NCI-H345 treated with DMSO at 0.1 percent for 48 hours (cell line): Measurements from ENCODE around the gene MAST3.

ENCODE experiments used
- DNase-seq: peaks from one replicate; lab custom pipeline; 2025; ENCODE audit not compliant: unreplicated experiment; lab: John Stamatoyannopoulos, UW

Gene MAST3

GRCh38 chr19:18131841-18132596, 34.4 kb downstream of the MAST3 start:
- no peak for DNase-seq

DNA sequence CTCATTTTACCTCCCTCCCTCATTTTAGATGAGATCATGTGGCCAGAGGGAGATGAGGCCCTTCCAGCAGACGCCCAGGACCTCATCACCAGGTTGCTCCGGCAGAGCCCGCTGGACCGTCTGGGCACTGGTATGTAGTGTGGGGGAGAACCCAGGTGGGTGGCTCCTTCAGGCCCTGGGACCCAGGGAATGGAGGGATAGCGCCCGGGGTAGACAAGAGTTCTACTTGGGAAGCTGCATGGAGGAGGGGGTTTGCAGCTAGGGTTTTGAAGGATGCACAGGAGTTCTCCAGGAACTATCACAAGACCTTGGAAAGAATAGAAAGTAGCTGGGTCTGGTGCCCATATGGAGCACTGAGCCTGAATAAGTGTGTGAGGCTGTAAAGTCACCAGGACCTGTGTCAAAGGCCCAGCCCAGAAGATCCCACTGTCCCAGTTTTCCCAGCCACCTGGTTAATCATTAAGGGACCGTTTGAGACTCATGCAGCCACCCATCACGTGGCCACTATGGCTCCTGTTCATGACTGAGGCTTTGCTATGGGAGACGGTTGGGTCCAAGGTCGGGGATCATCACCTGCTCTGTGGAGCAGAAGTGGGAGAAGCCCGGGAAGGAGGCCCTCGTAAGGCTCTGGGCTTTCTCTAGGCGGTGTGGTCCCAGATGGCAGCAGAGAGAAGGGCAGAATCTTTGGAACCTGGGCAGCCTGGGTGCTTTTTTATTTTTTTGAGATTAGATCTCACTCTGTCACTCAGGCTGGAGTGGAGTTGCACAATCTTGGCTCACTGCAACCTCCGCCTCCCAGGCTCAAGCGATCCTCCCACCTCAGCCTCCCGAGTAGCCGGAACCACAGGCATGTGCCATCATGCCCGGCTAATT, 38.4 kb downstream of the MAST3 start:
- no peak for DNase-seq

DNA sequence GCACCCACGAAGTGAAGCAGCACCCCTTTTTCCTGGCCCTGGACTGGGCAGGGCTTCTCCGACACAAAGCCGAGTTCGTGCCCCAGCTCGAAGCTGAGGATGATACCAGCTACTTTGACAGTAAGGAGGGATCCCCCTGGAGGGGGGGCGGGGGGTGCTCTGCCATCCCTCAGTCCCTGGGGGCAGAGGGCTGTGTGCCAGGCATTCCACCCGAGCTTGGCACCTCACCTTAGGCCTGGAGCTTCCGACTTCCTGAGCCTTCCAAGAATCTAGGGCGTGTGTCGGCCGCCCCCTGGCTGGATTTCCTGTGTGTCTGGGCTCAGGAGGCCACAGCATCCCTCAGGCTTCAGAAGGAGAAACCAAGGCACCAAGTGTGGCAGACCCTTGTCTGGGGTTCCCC, 39.7 kb downstream of the MAST3 start:
- no peak for DNase-seq

GRCh38 chr19:18137657-18138339, 40.2 kb downstream of the MAST3 start:
- no peak for DNase-seq

DNA sequence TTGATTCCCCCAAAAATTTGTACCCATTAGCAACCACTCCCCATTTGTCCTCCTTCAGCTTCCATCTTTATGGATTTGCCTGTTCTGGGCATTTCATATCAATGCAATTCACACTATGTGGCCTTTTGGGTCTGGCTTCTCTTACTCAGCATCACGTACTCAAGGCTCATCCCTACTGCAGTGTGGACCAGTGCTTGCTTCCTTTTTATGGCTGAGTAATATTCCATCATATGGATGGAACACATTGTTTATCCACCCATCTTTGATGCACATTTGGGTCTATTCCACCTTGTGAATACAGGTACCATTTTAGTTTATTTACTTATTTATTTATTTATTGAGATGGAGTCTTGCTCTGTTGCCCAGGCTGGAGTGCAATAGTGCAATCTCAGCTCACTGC, 42.9 kb downstream of the MAST3 start:
- no peak for DNase-seq

DNA sequence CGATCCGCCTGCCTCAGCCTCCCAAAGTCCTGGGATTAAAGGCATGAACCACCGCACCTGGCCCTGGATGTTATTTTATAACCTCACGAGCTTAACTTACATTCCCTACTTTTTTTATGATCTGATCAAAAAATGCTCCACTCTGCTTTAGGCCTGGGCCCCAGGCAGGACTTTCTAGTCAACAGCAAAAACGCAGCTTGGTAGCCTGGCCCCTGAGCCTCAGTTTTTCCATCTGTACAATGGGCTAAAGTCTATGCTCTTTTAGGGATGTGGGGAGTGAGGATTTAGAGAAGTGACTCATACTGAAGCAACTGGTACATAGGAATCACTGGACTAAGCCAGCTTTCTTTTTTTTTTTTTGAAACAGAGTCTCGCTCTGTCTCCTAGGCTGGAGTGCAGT, 43.5 kb downstream of the MAST3 start:
- no peak for DNase-seq

DNA sequence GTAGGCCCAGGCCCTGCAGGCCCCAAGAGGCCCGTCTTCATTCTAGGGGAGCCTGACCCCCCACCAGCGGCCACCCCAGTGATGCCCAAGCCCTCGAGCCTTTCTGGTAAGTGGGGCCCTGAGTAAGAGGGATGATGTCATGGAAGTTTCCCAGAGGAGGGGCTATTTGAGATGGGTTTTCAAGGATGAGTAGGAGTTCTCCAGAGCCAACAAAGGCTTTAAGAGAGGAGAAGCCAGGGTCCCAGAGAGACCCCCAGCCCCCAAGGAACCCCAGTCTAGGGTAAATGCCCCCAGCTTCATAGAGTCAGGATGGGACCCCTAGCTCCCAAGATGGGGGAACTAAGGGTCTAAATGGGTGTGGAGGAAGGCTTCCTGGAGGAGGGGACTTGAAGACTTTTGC, 46.3 kb downstream of the MAST3 start:
- no peak for DNase-seq

GRCh38 chr19:18144361-18144760, 46.8 kb downstream of the MAST3 start:
- DNase-seq, result no peak

GRCh38 chr19:18144906-18145305, 47.3 kb downstream of the MAST3 start:
- no peak for DNase-seq

DNA sequence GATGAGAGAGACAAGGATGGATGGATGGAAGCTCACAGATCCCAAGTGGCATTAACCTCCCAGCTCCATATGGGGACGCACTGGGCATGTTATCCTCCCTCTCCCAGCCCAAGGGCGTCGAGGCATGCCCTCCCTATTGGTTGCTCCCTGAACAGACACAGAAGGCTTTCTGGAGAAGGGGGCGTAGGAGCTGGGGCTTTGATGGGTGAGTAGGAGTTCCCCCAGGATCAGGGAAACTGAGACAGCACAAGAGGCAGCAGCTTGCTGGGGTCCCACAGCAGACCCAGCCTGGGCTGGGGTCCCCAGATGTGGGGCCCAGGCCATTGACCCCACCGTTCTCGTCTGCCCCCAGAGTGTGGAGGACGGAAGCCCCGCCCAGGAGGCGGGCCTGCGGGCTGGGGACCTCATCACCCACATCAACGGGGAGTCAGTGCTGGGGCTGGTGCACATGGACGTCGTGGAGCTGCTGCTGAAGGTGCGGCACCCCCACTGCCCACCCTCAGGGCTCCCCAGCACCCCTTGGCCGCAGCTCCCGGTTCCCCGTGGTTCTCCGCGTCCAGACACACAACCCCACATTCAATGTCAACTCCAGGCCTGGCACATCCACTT, 47.9 kb downstream of the MAST3 start:
- no peak for DNase-seq

DNA sequence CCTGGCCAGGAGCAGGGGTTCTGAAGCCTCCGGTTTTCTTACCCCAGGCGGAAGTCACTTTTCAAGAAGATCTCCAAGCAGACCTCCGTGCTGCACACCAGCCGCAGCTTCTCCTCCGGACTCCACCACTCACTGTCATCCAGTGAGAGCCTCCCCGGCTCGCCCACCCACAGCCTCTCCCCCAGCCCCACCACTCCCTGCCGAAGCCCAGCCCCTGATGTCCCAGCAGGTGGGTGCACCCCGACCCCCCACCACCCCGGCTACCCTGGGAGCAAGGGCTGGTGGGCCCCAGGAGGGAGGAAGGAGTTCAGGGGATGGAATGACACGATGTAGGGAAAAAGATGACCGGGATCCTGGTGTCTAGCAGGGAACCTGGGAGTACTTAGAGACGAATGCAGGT, 49.8 kb downstream of the MAST3 start:
- no peak for DNase-seq

DNA sequence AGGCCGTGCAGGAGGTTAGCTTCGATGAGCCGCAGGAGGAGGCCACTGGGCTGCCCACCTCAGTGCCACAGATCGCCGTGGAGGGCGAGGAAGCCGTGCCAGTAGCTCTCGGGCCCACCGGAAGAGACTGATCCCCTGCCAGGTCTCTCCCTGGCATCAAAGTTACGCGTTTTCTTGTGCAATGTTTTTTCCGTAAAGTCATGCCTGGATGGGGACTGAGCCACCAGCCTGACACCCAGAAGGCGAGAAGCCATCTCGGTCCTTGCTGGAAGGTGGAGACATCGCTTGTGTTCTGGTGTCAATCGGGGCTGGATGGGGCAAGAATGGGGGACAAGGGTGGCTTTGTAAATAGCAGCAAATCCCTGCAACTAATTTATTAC, 52.0 kb downstream of the MAST3 start:
- no peak for DNase-seq

- no peak for DNase-seq
These were observed 53.4 kb downstream of the MAST3 start for GRCh38 chr19:18150776-18151624.

DNA sequence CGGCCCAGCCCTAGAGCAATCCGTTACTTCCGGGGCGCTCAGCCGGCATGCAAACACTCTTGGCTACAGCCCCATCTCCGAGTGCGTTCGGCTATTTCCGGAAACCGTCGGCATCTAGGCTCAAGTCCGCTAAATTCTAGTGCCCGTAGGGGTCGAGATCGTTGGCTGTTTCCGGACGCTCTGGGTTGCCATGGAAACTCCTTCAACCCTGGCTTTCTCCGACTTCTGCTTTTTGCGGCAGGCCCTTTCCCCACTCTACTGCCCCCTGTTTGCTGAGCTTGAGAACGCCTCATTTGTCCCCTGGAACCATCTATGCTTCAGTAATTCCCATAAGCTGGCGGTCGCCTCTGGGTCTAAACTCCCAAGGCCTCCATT, 54.9 kb downstream of the MAST3 start:
- peak; percentile 68 for DNase-seq

DNA sequence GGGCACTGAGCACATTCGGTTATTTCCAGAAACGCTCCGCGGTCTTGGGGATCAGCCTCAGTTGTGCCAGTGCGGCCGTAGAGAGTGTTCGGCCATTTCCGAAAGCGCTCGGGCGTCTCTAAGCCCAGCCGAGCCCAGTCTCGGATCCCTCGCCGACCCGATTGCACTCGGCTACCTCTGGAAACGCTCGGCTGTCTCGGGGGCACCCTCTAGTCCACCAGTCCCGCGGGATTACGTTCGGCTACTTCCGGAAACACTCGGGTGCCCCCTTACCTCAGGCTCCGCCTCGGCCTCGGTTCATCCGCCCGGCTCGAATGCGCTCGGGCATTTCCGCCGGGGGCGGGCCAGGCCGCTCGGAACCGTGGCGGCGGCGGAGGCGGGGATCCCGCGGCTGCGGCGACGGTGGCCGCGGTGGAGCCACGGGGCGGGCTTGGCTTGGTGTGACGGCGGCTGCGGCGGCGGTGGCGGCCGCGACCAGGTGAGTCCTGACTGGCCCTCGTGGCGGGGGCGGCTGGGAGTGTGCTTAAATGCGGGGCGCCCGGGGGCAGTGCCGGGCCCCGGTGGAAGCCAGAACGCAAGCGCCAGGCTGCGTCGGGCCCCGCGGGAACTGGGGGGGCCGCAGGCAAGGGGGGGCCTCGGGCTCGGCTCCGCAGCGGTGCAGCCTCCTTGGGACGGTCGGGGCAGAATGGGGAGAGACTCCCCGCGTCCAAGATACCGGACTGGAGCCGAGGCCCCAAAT, 55.4 kb downstream of the MAST3 start, which contains the start of gene PIK3R2:
PIK3R2 (plus strand) TSS at position 347 of the 739 bp plus-strand sequence. CDS start 2,717 bp downstream, outside the sequence.
- DNase-seq, result peak; percentile 89

DNA sequence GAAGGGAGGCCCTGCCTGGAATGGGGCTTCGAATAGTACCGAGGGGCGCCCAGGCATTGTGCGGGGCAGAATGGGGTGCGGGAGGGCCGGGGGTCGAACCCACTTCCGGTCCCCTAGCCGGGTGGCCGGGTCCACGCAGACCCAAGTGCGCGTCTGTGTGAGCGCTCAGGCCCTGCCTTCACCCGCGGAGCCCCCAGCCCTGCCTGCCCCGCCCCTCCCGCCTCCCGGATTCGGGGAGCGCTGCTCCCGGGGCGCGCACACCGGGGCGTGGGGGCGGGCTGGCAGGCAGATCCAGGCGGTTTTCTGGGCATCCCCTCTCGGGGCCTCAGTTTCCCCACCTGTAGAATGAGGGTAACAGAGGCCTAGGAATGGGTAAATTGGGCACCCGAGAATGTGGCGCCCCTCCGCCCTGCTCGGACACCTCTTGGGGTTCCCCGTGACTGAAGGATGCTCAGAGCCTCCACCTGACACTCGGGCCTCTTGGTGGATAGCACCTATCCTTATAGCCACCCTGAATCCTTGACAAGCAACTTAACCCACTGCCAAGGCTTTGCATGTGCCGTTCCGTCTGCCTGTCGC, 56.1 kb downstream of the MAST3 start:
- no peak for DNase-seq

DNA sequence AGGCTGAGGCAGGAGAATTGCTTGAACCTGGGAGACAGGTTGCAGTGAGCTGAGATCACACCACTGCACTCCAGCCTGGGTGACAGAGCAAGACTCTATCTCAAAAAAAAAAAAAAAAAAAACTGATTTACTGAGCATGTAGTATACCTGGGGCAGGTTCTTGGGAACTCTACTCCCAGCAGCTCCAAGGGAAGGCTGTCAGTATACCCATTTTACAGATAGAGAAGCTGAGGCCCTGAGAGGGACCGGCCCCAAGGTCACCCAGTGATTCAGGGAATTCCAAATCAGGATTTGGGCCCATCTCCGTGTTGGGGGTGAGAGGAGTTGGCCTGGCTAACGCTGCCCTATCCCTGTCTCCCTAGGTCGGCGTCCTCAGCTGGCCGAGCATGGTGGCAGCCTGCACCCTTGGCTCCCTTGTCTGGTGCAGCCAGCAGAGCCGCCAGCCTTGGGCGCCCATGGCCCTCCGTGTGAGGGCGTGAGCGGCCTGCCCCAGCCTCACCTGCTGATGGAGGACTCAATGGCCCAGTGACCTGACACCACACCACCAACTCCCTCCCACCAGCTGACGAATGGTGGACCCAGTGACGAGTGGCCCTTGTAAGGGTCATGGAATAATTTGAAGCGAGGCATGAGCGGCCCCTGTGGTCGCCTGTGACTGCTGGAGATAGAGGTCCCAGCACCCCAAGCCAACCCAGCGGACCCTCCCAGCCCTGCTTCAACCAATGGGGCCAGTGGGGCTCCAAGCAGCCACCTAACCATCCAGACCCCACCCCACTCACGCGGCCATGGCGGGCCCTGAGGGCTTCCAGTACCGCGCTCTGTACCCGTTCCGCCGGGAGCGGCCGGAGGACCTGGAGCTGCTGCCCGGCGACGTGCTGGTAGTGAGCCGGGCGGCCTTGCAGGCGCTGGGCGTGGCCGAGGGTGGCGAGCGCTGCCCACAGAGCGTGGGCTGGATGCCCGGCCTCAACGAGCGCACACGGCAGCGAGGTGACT, 57.8 kb downstream of the MAST3 start:
- no peak for DNase-seq

DNA sequence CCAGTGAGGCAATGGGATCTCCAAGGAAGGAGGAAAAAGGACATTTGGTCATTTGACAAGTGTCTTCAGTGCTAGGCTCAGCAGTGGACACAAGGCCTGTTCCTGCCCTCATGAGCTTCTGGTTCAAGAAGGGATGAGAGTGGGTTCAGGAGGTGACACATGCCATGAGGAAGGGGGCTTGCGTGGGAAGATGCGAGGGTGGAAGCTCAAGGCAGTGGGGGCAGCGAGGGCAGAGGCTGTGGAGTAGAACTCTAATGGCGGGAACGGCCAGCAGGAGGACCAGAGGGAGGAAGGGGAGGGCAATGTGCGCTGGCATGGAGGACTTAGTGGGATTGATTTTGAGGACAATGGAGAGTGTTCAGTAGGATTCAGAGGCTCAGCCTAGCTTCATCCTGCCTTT, 58.7 kb downstream of the MAST3 start:
- DNase-seq, result no peak
